Measurements from ENCODE around the gene MGRN1. TPM values are rescaled to one million over a fixed set of nuclear protein-coding genes. Genes with fewer than 3 reads are reported as not detected.

MGRN1 gene
- total RNA-seq, 1 donor from 2014 or later, result 21.6 TPM

DNA sequence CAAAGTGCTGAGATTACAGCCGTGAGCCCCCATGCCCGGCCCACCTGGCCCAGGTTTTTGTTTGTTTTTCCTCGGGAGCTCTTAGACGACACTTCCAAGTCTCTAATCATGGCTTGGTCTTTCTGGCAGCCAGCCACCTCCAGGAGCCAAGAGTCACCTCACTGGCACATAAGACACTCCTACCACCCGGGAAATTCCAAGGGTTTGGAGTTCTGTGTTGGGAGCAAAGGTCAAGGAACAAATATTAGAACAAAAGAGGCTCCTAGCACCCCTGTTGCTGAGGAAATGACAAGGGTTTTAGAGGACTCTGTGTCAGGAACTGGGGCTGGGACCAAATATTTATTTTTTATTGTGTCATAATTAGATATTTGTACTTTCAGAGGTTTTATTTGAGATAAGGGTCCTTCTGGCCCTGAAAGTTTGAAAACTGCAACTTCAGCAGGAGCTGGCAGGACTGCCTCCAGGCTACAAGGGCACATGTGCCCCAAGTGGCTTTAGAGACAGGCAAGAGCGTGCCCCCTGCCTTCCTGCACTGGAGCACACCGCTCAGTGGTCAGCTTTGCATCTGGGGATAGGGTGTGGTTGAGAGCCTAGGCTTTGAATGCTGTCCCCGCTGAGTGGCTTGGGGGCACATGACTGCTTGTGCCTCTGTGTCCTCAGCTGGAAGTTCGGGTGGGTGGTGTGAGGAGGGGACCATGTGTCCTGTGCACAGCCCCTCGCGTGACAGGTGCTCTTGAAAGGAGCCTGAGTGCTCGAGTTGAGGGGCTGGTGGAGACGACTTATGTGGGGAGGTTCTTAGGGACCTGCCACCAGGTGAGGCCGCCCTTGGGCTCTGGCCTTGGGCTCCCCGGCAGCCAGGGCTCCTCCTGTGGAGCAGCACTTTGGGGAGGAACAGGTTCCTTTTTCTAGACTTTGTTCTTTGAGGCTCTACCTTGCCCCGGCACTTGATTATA is 29.7 kb downstream of the MGRN1 start:
- DNase-seq, result no peak

DNA sequence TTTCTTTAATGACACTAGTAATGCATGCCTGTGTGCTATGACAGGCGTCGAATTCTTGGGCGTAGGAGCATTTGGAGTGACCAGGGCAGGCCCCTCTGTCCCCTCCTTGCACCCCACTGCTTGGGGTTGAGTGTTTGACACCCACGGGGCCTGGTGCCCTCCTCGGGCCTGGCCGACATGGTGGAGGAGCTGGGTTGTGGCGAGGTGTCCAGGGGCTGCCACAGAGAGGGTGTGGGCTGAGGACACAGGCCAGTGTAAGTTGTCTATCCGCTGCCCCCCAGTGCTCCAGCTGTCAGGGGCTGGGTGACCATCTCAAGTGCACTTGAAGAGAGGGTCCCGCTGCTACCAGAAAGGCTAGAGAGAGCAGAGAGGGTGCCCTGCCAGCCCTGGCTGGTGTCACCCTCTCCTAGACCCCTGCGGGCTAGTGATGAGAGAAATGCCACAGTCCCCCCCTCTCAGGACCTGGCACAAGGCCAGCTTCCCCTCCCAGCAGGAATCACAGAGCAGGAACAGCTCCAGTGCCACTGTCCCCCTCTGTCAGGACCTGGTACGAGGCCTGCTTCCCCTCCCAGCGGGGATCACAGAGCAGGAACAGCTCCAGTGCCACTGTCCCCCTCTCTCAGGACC is 30.5 kb downstream of the MGRN1 start:
- DNase-seq, result no peak

DNA sequence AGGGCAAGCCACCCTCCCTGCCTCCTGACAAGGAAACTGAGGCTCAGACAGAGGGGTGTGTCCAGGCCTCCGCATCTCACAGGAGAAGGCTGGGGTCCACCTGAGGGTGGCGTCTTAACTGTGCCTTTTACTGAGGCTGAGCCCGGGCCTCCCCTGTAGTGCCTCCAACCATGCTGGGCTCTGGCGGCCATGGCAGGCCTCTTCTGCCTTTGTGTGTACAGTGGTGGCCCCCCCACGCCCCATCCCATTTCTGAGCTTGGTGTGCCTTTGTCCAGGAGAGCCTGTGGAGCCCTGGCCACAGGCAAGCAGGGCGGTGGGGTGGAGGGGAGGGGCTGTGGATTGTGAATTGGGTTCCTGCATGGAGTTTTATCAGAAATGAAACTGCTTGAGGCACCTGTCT is 31.2 kb downstream of the MGRN1 start:
- DNase-seq, result no peak

DNA sequence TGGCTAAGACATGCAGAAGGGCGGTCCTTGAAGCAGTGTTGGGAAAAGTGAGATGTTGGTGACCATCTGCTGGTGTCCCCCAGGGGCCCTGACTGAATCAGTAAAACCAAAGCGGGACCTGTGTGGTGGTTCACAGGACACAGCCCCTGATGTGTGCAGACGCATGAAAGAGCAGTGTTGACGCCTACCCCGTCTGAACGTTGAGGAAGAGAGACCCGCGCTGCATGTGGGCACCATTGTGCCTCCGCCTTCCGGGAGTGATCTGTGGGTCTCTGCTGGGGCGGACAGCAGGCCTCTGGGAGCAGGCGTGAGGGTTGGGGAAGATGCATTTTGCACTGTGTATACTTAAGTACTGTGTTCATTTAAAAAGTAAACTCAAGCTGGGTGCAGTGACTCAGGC is 31.6 kb downstream of the MGRN1 start:
- DNase-seq, result no peak

DNA sequence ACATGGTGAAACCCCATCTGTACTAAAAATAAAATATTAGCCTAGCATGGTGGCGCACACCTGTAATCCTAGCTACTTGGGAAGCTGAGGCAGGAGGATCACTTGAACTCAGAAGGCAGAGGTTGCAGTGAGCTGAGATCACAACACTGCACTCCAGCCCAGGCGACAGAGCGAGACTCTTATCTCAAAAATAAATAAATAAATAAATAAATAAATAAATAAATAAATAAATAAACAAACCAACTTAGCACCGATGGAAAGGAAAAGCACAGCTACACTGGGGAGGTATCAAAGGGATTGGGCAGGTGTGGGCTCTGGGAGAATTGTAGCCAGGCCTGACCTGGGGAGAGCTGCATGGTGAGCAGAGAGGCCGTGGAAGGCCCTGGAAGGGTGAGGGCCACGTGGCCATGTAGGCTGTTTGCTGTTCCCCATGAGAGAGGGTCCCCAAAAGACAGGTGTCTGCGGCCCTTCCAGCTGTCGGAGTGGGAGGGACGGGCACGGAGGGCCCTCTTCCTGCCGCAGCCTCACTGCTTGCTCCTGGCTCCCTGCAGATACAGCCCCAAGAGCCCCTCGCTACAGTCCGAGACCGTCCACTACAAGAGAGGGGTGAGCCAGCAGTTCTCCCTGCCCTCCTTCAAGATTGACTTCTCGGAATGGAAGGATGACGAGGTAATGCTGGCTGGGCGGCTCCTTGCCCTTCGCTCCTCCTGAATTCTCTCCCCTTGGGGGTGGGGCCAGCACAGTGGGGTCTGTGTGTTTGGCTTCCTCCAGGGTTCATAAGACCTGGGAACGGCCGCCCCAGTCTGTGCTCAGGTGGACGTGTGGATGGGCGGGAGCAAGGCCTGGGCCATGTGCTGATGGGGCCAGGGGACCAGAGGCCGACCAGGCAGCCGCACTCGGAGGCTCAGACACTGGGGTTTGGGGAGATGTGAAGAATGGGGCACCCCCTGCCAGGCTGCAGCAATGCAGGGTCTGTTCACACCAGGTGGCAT is 32.4 kb downstream of the MGRN1 start:
- DNase-seq, result no peak

DNA sequence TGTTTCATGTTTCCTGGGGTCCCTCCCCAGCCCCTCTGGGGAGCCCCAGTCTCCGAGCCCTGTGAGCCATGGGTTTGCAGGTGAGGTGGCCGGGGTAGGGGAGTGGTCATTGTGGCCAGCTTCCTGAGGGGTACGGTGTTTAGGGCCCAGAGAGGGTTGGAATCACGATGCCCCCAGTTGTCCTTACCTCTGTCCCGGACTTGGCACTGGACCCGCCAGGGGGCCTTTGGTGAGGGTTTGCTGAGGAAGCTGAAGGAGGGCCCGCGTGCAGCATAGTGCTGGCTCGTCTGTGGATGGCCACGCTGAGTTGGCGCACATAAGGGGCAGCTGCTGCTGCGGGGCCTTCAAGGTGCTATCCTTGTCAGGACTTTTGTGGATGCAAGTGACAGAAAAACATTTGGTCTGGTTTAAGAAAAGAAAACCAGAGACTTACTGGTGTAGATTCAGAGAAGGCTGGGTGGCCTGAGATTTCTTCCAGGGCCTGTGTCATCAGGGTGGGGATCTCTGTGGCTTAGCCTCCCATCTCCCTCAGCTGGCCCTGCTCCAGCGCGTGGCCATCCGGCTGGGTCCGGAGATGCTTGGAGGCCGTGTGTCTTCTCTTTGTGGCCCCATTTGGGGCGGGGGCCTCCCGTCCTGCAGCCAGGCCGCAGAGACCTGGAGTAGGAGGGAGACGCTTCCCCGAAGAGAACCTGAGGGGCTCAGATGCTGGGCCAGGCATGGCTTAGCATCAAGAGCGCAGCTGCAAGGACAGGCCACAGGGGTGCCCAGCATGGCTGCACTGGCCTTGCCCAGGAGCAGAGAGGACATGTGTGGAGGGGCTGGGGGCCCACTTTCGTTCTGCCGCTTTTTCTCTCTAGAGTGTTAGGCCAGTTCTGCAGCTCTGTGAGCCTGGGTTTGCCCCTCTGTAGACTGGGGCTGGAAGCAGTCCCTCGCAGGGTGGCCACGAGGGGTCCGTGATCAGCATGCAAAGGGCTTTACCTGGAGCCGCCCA is 35.0 kb downstream of the MGRN1 start:
- no peak for DNase-seq

DNA sequence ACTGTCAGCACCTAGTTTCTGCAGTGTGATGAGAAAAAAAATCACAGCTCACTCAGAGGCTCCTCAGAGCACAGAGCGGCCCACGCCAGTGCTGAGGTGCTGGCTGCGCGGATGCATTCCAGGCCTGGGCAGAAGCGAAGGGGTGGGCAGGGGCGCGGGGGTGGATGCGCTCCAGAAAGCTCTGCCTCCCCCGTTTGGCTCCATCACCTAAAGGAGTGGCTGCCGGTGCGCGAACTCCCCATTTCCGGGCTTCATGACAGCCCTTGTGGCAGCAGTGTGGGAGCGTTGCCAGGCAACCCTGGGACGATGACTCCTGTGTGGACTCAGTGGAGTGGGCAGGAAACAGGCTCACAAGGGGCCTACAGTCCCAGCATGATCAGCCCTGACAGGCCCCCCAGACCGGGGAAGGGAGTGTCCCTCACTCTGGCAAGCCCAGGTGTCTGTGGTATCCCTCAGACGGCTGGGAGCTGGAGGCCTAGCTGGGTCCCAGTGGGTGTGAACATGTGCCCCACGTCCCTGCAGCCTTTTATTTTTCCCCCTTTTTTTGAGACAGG is 35.9 kb downstream of the MGRN1 start:
- no peak for DNase-seq

DNA sequence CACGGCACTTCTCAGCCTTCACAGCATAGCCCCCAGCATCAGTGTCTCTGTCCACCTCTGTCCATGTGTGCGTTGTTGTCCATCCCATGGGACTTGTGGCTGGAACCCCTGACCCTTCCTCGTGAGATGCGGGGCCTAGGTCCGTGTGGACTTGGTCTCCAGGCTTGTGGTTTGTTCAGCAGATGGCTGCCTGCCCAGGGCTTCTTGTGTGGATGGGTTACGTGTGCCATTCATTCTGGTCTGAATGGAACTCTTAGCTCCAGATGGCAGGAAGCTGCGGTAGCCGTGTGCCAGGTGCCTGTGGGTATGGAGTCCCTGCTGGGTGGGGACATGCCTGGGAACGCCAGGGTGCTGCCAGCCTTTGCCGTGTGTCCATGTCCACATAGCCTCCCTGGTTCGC is 37.0 kb downstream of the MGRN1 start:
- no peak for DNase-seq

DNA sequence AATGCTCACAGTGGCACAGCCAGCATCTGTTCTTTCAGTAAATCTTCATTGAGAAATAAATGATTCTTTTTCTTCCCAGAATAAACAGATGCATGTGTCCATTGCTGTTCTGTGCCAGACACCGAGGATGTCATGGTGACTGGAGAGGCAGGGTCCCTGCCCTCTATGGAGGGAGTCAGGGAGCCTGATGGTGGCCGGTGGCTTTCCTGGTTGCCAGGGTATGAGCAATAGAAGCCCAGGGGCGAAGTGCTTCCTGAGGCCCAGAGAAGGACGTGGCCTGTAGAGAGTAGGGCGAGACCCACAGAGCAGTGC is 38.8 kb downstream of the MGRN1 start:
- no peak for DNase-seq

DNA sequence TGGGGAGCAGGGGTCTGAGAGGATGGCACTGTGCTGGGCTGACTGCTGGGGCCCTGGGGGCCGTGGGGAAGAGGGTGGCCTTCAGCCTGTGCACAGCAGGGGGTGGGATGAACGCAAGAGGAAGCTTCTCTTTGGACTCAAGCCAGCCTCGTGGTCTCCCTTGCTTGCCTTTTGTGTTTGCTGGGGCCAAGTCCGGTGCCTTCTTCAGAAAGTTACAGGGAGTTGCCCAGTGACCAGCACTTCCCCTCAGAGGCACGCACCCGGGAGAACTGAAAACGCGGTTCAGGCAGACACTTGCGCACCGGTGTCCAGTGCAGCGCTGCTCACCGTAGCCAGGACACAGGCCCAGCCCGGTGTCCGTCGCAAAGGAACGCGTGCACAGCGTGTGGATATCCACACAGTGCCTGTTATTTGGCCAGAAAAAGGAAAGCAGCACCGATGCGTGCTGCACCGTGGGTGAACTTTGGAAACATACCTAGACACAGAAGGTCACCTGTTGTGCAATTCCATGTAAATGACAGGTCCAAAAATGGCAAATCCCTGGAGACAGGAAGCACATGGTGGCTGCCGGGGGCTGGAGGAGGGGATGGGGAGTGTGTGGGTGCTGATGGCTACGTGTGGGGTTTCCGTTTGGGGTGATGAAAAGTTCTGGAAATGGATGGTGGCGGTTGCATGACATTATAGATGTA is 39.3 kb downstream of the MGRN1 start:
- DNase-seq, result no peak

DNA sequence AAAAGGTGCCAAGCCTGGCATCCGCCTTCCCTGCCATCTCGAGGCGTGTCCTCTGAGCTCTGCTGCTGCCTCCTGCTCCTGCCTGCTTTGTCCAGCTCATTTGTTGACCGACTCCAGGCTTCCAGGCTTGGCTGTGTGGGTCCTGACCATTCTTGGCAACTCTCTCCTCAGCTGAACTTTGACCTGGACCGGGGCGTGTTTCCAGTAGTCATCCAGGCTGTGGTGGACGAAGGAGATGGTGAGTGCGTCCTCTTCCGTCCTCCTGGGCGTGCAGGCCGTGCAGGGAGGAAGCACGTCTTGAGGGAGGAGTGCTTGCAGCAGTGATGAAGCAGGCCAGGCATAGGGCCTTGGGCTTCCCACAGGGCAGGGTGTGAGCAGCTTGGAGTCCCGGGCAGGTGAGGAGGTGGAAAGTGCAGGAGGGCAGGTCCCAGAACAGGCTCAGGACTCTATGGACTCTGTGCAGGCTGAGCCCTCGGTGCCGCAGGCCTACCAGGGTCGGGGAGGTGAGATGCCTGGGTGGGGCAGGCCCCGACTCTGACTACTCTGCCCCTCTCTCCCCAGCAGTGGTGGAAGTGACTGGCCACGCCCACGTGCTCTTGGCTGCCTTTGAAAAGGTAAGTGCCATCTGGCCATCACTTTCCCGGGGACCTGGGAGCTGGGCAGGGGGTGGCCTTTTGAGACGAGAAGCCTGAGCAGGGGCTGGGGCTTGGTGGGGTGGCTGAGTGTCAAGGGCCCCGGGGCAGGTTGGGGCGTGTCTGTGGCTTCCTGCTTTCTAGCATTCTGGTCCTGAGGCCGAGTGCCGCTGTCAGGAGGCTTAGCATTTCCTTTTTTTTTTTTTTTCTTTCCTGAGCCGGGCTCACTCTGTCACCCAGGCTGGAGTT is 40.2 kb downstream of the MGRN1 start:
- no peak for DNase-seq

DNA sequence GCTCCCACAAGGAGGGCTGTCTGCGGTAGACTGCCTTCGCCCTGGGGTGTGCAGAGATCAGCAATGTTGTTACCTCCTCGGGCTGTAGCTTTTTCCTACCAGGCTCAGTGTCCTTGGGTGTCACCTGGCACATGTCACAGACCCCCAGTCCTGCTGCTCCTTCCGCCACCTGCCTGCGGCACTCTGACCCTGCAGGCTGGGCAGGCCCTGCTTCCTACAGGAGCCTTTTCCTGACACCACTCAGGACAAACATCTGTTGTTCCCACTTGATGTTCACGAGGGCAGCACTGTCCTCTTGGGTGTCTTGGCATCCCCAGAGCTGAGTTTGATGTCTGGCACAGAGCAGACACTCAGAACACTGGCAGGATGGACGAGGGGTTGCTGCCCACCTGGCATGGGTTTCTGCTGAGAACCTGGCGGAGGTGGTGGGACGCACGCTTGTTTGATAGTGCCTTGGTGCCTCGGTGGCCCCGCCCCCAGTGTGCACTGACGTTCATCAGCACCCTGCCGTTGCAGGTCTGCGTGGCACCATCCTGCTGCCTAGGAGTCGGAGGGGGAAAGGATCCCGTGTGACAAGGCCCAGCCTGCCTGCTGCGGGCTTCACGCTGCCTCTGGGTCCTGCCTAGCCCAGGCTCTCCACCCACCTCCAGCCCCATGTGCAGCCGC is 42.0 kb downstream of the MGRN1 start:
- no peak for DNase-seq

DNA sequence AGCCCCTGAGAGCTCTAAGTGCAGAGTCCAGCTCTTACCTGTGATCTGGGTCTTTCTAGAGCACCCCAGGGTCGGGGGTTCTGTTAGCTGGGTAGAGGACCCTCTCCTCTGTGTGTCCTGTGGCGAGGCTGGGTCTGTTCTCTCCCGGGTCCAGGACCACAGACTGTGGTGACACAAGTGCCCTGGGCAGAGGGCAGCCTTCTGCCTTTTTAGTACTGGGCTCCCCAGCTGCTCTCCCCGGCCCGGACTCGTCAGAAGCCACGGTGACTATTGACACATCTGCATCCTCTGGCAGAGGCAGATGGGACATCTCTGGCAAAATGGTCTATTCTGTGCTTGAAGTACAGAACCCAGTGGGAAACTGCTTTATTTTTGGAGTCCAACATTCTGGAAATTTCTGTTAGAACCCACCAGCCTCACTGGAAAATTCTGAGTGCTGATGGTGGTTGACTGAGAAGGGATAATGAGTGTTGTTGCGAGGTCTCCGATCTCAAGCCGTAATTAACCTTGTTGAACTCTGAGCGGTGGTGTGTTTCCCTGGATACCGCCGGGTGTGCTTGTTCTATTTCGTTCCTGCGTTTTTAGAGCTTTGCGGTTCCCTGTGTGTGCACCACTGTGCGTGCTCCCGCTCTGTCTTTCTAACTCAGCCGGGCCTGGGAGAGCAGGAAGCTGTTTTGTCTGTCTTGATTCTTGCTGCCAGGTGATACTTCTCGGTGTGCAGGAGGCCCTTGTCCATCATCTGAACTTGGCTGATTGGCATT is 42.8 kb downstream of the MGRN1 start:
- DNase-seq, result no peak

DNA sequence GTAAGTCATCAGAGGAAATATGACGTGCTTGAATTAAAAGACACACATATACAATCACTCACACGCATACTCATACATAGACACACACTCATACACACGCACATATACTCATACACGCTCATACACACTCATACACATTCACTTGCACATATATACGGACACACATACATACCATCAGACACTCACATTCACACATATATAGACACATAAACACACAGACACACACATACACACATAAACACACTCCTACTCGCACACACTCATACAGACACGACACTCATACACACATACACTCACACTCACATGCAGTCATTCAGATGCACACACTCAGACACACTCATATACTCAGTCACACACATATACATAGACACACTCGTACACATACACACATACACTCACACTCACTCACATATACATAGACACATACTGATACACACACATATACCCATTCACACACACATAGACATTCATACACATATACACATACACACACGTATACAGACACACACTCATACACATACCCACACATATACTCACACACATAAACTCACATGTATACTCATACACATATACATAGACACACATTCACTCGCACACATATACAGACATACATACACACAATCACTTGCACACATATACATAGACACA is 43.8 kb downstream of the MGRN1 start:
- no peak for DNase-seq

DNA sequence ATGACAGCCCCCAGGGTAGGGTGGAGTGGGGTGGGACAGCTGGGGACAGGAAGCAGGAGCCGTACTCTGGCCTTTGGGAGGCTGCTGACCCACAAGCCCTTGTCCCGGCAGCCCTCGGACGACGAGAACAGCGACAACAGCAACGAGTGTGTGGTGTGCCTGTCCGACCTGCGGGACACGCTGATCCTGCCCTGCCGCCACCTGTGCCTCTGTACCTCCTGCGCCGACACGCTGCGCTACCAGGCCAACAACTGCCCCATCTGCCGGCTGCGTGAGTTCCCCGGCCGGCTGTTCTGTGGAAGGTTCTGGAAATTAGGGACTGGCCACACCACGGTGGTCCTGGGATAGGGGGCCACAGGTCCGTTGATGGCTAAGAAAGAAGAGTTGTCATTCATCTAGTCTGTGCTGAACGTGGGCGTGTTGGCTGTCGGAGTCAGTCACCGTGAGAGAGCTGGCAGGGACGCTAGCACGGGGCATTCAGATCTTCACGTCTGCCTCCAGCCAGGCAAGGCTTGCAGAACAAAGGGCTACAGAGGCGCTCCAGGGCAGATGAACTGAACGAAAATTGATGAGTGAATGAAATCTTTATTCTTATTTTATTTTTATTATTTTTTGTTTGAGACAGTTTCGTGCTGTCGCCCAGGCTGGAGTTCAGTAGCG is 48.9 kb downstream of the MGRN1 start:
- no peak for DNase-seq

DNA sequence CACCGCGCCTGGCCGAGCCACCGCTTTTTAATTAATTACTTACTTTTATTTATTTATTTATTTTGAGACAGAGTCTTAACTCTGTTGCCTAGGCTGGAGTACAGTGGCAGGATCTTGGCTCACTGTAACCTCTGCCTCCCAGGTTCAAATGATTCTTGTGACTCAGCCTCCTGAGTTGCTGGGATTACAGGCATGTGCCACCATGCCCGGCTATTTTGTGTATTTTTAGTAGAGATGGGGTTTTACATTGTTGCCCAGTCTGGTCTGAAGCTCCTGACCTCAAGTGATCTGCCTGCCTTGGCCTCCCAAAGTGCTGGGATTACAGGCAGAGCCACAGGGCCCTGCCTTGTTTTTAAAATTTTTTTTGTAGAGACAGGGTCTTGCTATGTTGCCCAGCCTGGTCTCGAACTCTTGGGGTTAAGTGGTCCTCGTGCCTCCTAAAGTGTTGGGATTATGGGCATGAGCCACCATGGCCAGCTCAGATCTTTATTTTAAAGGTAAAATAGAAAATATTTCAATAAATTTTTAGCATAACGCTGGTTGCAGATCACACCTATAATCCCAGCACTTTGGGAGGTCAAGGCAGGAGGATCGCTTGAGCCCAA is 50.4 kb downstream of the MGRN1 start:
- DNase-seq, result no peak
